Neural progenitor cell (in vitro differentiated cells): ENCODE data around the gene GGA3. TPM values are rescaled to one million over a fixed set of nuclear protein-coding genes. Genes with fewer than 3 reads are reported as not detected.

Source experiments
- DNase-seq: peaks from one replicate; pipeline ENCODE4 v3.0.0-alpha.2; 2016; ENCODE audit warnings: low spot score
- H2AFZ ChIP-seq: fragments of 200-600 bp; sonication (generic); replicated peaks from 2 replicates; pipeline ENCODE4 v1.6.1; 2016; ENCODE audit warnings: antibody characterized with exemption
- H3F3A ChIP-seq: fragments of 200-600 bp; sonication (generic); 2 replicates; pipeline ENCODE4 v1.6.1; 2016; ENCODE audit warnings: antibody characterized with exemption, low read depth
- H3K27ac ChIP-seq: fragments of 200-600 bp; sonication (generic); 2 replicates; pipeline ENCODE4 v1.5.1; 2016; ENCODE audit warnings: mild to moderate bottlenecking
- H3K27me3 ChIP-seq: fragments of 200-600 bp; sonication (generic); 2 replicates; pipeline ENCODE4 v1.6.1; 2016; ENCODE audit warnings: mild to moderate bottlenecking, moderate library complexity
- H3K36me3 ChIP-seq: fragments of 200-600 bp; sonication (generic); 2 replicates; pipeline ENCODE4 v1.5.1; 2016
- H3K4me1 ChIP-seq: fragments of 200-600 bp; sonication (generic); 2 replicates; pipeline ENCODE4 v1.6.1; 2016; ENCODE audit warnings: mixed run types
- H3K4me2 ChIP-seq: fragments of 200-600 bp; sonication (generic); 2 replicates; pipeline ENCODE4 v1.6.1; 2016
- H3K4me3 ChIP-seq: fragments of 200-600 bp; sonication (generic); 2 replicates; pipeline ENCODE4 v1.5.1; 2016
- H3K79me2 ChIP-seq: fragments of 200-600 bp; sonication (generic); 2 replicates; pipeline ENCODE4 v1.6.1; 2016; ENCODE audit warnings: low read depth
- H3K9ac ChIP-seq: fragments of 200-600 bp; sonication (generic); 2 replicates; pipeline ENCODE4 v1.6.1; 2016
- H3K9me3 ChIP-seq: fragments of 200-600 bp; sonication (generic); 2 replicates; pipeline ENCODE4 v1.5.1; 2016; ENCODE audit warnings: low read depth
- H4K20me1 ChIP-seq: fragments of 200-600 bp; sonication (generic); 2 replicates; pipeline ENCODE4 v1.6.1; 2016; ENCODE audit warnings: low read depth
- H3K27ac Mint-ChIP-seq: 3 replicates; pipeline ENCODE4 v1.8.0; 2021; ENCODE audit warnings: mixed read lengths
- H3K27me3 Mint-ChIP-seq: 2 replicates; pipeline ENCODE4 v1.8.0; 2022; ENCODE audit warnings: low read depth, mild to moderate bottlenecking, inconsistent platforms, moderate library complexity, mixed read lengths; ENCODE audit not compliant: insufficient read depth
- H3K36me3 Mint-ChIP-seq: 3 replicates; pipeline ENCODE4 v1.8.0; 2021; ENCODE audit warnings: mixed read lengths
- H3K4me1 Mint-ChIP-seq: 3 replicates; pipeline ENCODE4 v1.8.0; 2021; ENCODE audit warnings: mixed read lengths
- H3K4me3 Mint-ChIP-seq: 3 replicates; pipeline ENCODE4 v1.8.0; 2021; ENCODE audit warnings: mild to moderate bottlenecking, moderate library complexity, mixed read lengths
- H3K9me3 Mint-ChIP-seq: 3 replicates; pipeline ENCODE4 v1.8.0; 2020; ENCODE audit warnings: mixed read lengths
- EZH2 ChIP-seq: fragments of 200-600 bp; sonication (generic); IDR thresholded peaks from 2 replicates; pipeline ENCODE4 v1.6.1; 2017; ENCODE audit warnings: antibody characterized with exemption, mild to moderate bottlenecking, moderate library complexity
- EZH2phosphoT487 ChIP-seq: fragments of 200-600 bp; sonication (generic); IDR thresholded peaks from 2 replicates; pipeline ENCODE4 v1.6.1; 2017; ENCODE audit warnings: antibody characterized with exemption
- total RNA-seq: library from RNA; depleted of rRNA; stranded (reverse); fragments of >200 nt; gene quantifications from 2 replicates; pipeline ENCODE4 v1.2.3, GENCODE V29; 2015; ENCODE audit warnings: low replicate concordance
- TF ChIP-seq, protein P1 (sequence below): fragments of 200-600 bp; sonication (generic); IDR thresholded peaks from 2 replicates; pipeline ENCODE4 v1.5.1; 2017; ENCODE audit warnings: antibody characterized with exemption, mild to moderate bottlenecking

Gene GGA3
- total RNA-seq, 1 donor from 2014 or later = 28.0 TPM

DNA sequence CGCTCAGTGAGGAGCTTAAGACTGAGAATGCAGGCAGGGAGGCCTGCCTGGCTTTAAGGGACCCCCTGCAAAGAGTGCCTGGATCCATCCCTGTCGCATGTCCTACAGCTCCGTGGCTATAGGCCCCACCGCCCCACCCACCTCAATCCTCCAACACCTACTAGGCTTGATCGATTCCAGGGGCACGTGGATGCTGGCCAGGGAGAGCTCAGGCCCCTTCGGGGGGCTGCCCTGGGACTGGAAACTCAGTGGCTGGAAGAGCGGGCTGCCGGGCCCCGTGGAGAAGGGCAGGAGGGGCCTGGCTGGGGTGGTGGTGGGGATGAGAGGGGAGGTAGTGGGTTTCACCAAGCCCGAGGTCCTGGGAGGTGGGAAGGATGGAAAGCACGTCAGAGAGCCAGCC lies 22.2 kb downstream of the GGA3 start:
- H3K27ac Mint-ChIP-seq = peak overlapping the region; percentile 20
- H3K4me3 Mint-ChIP-seq = no peak overlapping the region
- peaks cover 11% of the 10 kb centered on the region for H4K20me1 ChIP-seq
- no peaks in the 10 kb centered on the region for H3K9me3 Mint-ChIP-seq
- peaks cover 11% of the 10 kb centered on the region for H3K27me3 Mint-ChIP-seq
- H3K9ac ChIP-seq = no peak overlapping the region
- H2AFZ ChIP-seq = no peak overlapping the region
- peaks cover 33% of the 10 kb centered on the region for H3K36me3 Mint-ChIP-seq
- H3F3A ChIP-seq = peaks cover 33% of the 10 kb centered on the region
- no peaks in the 10 kb centered on the region for H3K4me1 ChIP-seq
- TF ChIP-seq, protein P1, sequence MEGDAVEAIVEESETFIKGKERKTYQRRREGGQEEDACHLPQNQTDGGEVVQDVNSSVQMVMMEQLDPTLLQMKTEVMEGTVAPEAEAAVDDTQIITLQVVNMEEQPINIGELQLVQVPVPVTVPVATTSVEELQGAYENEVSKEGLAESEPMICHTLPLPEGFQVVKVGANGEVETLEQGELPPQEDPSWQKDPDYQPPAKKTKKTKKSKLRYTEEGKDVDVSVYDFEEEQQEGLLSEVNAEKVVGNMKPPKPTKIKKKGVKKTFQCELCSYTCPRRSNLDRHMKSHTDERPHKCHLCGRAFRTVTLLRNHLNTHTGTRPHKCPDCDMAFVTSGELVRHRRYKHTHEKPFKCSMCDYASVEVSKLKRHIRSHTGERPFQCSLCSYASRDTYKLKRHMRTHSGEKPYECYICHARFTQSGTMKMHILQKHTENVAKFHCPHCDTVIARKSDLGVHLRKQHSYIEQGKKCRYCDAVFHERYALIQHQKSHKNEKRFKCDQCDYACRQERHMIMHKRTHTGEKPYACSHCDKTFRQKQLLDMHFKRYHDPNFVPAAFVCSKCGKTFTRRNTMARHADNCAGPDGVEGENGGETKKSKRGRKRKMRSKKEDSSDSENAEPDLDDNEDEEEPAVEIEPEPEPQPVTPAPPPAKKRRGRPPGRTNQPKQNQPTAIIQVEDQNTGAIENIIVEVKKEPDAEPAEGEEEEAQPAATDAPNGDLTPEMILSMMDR = no peak
- TF ChIP-seq EZH2 (no peak), EZH2phosphoT487 (no peak)
- H3K4me3 ChIP-seq = no peak overlapping the region
- no peak for DNase-seq
- H3K27me3 ChIP-seq = no peaks in the 10 kb centered on the region
- H3K79me2 ChIP-seq = no peaks in the 10 kb centered on the region
- H3K4me2 ChIP-seq = no peak overlapping the region
- no peaks in the 10 kb centered on the region for H3K9me3 ChIP-seq
- H3K4me1 Mint-ChIP-seq = no peaks in the 10 kb centered on the region
- no peak overlapping the region for H3K27ac ChIP-seq
- no peaks in the 10 kb centered on the region for H3K36me3 ChIP-seq

DNA sequence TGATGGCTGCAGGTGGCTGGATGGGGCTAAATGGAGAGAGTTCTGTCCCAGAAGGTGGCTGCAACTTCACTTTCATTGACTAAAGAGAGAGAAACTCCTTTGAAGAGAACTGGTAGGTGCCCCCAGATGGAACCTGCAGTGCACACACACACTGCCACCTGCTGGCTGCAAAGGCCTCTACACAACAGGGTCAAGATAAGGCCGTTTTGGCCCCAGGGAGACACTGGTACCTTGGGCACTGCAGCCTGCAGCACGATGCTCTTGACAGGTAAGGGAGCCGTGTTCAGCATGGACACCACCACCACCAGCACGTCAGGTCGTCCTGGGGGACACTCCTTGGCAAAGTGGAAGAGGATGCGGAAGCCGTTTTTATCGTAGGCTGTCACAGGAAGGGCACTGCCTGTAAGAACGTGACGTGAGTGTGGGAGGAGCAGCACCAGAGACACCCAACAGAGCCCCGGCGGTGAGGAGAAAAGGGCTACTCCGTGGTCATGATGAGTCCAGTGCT lies 22.7 kb downstream of the GGA3 start:
- Histone ChIP-seq H4K20me1 (peaks cover 11% of the 10 kb centered on the region), H3F3A (peaks cover 33% of the 10 kb centered on the region), H3K79me2 (no peaks in the 10 kb centered on the region), H2AFZ (no peak overlapping the region), H3K27me3 (no peaks in the 10 kb centered on the region), H3K9ac (no peak overlapping the region), H3K4me1 (no peaks in the 10 kb centered on the region), H3K4me3 (no peak overlapping the region), H3K36me3 (no peaks in the 10 kb centered on the region), H3K4me2 (no peak overlapping the region), H3K27ac (no peak overlapping the region), H3K9me3 (no peaks in the 10 kb centered on the region)
- peak overlapping the region; percentile 18 for H3K4me3 Mint-ChIP-seq
- H3K27ac Mint-ChIP-seq = peak overlapping the region; percentile 20
- no peaks in the 10 kb centered on the region for H3K9me3 Mint-ChIP-seq
- peaks cover 11% of the 10 kb centered on the region for H3K27me3 Mint-ChIP-seq
- peak; percentile 80 for DNase-seq
- H3K4me1 Mint-ChIP-seq = no peaks in the 10 kb centered on the region
- no peak for TF ChIP-seq EZH2phosphoT487
- TF ChIP-seq, protein P1 = peak; percentile 92
- H3K36me3 Mint-ChIP-seq = peaks cover 31% of the 10 kb centered on the region

DNA sequence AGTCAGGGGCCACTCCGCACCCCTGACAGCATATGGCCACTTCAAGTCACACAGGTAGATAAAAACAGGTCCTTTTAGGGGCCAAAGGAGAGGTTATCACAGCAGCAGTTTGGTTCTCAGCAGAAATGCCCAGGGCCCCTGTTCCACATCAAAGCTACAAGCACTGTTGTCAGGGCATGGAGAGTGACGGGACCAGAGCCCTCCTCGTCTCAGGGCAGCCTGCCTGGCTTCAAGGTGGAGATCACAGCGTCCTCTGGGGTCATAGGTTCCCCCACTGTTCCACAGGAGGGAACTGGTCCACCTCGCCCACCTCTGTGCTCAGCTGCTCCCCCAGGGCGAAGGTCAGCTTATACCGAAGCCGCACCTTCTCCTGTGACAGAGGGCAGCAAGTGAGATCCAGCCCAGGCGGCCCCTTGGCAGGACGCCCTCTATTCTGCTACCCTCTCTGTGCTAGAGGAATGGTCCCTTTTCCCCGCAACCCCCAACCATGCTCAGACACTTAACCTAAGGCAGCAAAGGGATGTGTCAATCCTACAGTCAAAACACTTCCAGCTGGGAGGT lies 23.3 kb downstream of the GGA3 start:
- DNase-seq = no peak
- H3K27ac ChIP-seq = no peak overlapping the region
- Mint-ChIP-seq H3K36me3 (peaks cover 34% of the 10 kb centered on the region), H3K4me1 (no peaks in the 10 kb centered on the region), H3K4me3 (no peak overlapping the region), H3K27me3 (peaks cover 11% of the 10 kb centered on the region), H3K9me3 (no peaks in the 10 kb centered on the region), H3K27ac (no peak overlapping the region)
- peaks cover 33% of the 10 kb centered on the region for H3F3A ChIP-seq
- no peak overlapping the region for H2AFZ ChIP-seq
- TF ChIP-seq EZH2 (no peak), EZH2phosphoT487 (no peak)
- TF ChIP-seq, protein P1 = no peak
- H4K20me1 ChIP-seq = peaks cover 11% of the 10 kb centered on the region
- no peak overlapping the region for H3K9ac ChIP-seq
- H3K36me3 ChIP-seq = no peaks in the 10 kb centered on the region
- H3K4me2 ChIP-seq = no peak overlapping the region
- no peaks in the 10 kb centered on the region for H3K4me1 ChIP-seq
- no peaks in the 10 kb centered on the region for H3K9me3 ChIP-seq
- H3K27me3 ChIP-seq = no peaks in the 10 kb centered on the region
- H3K4me3 ChIP-seq = no peak overlapping the region
- no peaks in the 10 kb centered on the region for H3K79me2 ChIP-seq
